Ishikawa (cell line): ENCODE results near the gene PRKN.

Experiments
- CEBPB ChIP-seq: IDR thresholded peaks from 2 replicates; pipeline ENCODE4 v1.6.1; 2012
- CREB1 ChIP-seq: IDR thresholded peaks from 2 replicates; pipeline ENCODE4 v1.6.1; 2012; ENCODE audit warnings: low read depth
- EP300 ChIP-seq: IDR thresholded peaks from 2 replicates; pipeline ENCODE4 v1.6.1; 2012; ENCODE audit warnings: borderline replicate concordance
- RAD21 ChIP-seq: IDR thresholded peaks from 2 replicates; pipeline ENCODE4 v1.6.1; 2012; ENCODE audit warnings: low read depth
- TAF1 ChIP-seq: IDR thresholded peaks from 2 replicates; pipeline ENCODE4 v1.6.1; 2012; ENCODE audit warnings: low read depth, mild to moderate bottlenecking
- YY1 ChIP-seq: IDR thresholded peaks from 2 replicates; pipeline ENCODE4 v1.6.1; 2012; ENCODE audit warnings: low read depth
- TF ChIP-seq, protein P1 (sequence below): IDR thresholded peaks from 2 replicates; pipeline ENCODE4 v1.6.1; 2012
- TF ChIP-seq, protein P2 (sequence below): IDR thresholded peaks from 2 replicates; pipeline ENCODE4 v1.6.1; 2012; ENCODE audit warnings: low read depth, mild to moderate bottlenecking

DNA sequence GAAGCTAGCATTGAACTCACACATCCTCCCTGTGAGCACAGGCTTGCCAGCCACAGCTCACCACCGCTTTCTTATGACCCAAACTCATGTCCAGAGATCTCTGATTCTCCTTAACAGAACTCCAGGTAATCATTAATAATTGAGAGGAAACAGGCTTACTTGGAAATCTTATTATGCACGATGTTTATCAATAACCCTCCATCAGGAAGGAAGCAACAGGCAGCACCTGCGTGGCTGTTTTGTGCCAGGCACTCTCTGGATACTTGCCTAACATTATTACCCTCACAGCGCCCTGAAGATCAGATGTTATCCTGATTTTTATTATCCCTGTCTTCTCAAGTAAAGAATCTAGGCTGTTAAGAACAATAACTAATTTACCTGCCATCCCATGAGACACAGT lies 306.6 kb downstream of the PRKN start:
- no peak for TF ChIP-seq TAF1
- no peak for TF ChIP-seq RAD21
- no peak for TF ChIP-seq EP300
- no peak for TF ChIP-seq CEBPB
- TF ChIP-seq, protein P1, sequence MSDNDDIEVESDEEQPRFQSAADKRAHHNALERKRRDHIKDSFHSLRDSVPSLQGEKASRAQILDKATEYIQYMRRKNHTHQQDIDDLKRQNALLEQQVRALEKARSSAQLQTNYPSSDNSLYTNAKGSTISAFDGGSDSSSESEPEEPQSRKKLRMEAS, result no peak
- TF ChIP-seq, protein P2, sequence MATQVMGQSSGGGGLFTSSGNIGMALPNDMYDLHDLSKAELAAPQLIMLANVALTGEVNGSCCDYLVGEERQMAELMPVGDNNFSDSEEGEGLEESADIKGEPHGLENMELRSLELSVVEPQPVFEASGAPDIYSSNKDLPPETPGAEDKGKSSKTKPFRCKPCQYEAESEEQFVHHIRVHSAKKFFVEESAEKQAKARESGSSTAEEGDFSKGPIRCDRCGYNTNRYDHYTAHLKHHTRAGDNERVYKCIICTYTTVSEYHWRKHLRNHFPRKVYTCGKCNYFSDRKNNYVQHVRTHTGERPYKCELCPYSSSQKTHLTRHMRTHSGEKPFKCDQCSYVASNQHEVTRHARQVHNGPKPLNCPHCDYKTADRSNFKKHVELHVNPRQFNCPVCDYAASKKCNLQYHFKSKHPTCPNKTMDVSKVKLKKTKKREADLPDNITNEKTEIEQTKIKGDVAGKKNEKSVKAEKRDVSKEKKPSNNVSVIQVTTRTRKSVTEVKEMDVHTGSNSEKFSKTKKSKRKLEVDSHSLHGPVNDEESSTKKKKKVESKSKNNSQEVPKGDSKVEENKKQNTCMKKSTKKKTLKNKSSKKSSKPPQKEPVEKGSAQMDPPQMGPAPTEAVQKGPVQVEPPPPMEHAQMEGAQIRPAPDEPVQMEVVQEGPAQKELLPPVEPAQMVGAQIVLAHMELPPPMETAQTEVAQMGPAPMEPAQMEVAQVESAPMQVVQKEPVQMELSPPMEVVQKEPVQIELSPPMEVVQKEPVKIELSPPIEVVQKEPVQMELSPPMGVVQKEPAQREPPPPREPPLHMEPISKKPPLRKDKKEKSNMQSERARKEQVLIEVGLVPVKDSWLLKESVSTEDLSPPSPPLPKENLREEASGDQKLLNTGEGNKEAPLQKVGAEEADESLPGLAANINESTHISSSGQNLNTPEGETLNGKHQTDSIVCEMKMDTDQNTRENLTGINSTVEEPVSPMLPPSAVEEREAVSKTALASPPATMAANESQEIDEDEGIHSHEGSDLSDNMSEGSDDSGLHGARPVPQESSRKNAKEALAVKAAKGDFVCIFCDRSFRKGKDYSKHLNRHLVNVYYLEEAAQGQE, result no peak
- no peak for TF ChIP-seq CREB1
- no peak for TF ChIP-seq YY1
